NB4 (cell line): ENCODE results near the gene RAD51B.

ENCODE experiments used
- CTCF ChIP-seq: IDR thresholded peaks from one replicate; pipeline ENCODE4 v1.5.1; 2012; ENCODE audit warnings: low read depth, low read length
- MAX ChIP-seq: IDR thresholded peaks from 2 replicates; pipeline ENCODE4 v1.6.1; 2011; ENCODE audit warnings: low read depth, low read length
- MYC ChIP-seq: IDR thresholded peaks from 2 replicates; pipeline ENCODE4 v1.6.1; 2011; ENCODE audit warnings: low read depth, low read length
- POLR2A ChIP-seq: IDR thresholded peaks from 2 replicates; pipeline ENCODE4 v1.6.1; 2011; ENCODE audit warnings: mild to moderate bottlenecking; ENCODE audit not compliant: insufficient read length; ENCODE audit errors: extremely low read depth

DNA sequence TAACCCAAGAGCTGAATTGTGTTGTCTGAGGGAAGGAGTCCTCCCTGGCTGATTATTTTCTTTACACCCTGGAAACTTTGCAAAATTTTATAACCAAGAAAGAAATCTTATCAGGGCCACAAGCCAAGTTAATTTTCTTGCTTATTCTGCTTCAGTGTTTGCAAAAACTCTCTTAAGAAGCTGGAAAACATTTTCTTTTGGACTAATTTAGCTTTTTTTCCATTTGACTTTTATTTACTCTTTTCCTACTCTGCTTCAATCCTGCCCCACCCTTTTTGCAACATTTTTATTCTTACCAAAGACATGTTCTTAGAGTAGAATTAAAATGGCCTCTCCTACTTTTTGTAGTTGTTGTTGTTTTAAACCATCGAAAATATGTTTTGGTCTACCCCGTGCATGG lies 594.5 kb downstream of the RAD51B start:
- TF ChIP-seq CTCF (no peak), MAX (no peak), POLR2A (no peak), MYC (no peak)
